ENCODE results near the gene EPPIN. TPM values are rescaled to one million over a fixed set of nuclear protein-coding genes. Genes with fewer than 3 reads are reported as not detected.
"Not testable (repeated sequence)": the region's sequence is repeated elsewhere in the genome, so short reads cannot be mapped to it uniquely, and the experiment has no call there.

The EPPIN gene
- total RNA-seq, 1 experiment from 2014 or later: not detected

- H3K4me3 ChIP-seq (ENCODE audit: low read depth in 2 of 2, low read length in 2 of 2); H3K4me1 ChIP-seq (ENCODE audit: control insufficient read depth, insufficient read depth, low read length); ATAC-seq; H3K27me3 ChIP-seq (ENCODE audit: control insufficient read depth, insufficient read depth, low read length); POLR2A ChIA-PET; CTCF ChIA-PET; intact Hi-C loops (cut with micrococcal nuclease; ENCODE audit: unreplicated experiment); H3K36me3 ChIP-seq (ENCODE audit: control insufficient read depth, insufficient read depth, low read length); in situ Hi-C loops (cut with HindIII; ENCODE audit: low pct_unique_long_range_greater_than_20kb, low sequenced_read_pairs); H3K9me3 ChIP-seq (ENCODE audit: control insufficient read depth, insufficient read depth, low read depth, low read length); H3K27ac ChIP-seq (ENCODE audit: low read length); BruUV-seq (replicated peaks); DNase-seq (ENCODE audit: low read depth, low spot score): not testable (repeated sequence)
These were observed 22.4 kb upstream of the EPPIN start for GRCh38 chr20:45569650-45570049.

GRCh38 chr20:45564760-45565276, 17.6 kb upstream of the EPPIN start:
- ATAC-seq (no peak), DNase-seq (ENCODE audit: low read depth, low spot score) (no peak)
- no peaks in the 10 kb centered on the region for H3K36me3 ChIP-seq (ENCODE audit: control insufficient read depth, insufficient read depth, low read length)
- no peaks in the 10 kb centered on the region for H3K4me1 ChIP-seq (ENCODE audit: control insufficient read depth, insufficient read depth, low read length)
- peaks cover 20% of the 10 kb centered on the region for H3K27me3 ChIP-seq (ENCODE audit: control insufficient read depth, insufficient read depth, low read length)
- no peak overlapping the region for H3K4me3 ChIP-seq (ENCODE audit: low read depth in 2 of 2, low read length in 2 of 2)
- TF ChIP-seq TCF7L2 (IDR thresholded peaks at IDR 0.05; ENCODE audit: low read depth, low read length) (no peak), POLR2AphosphoS5 (IDR thresholded peaks at IDR 0.05; ENCODE audit: low read depth, low read length) (no peak), SIN3A (IDR thresholded peaks at IDR 0.05; ENCODE audit: borderline replicate concordance, insufficient read depth, low read depth, low read length) (no peak), REST (IDR thresholded peaks at IDR 0.05; ENCODE audit: insufficient read depth in 1 of 2, low read depth in 2 of 2, low read length in 1 of 2) (no peak), CTCF (IDR thresholded peaks at IDR 0.05) (no peak)
- H3K27ac ChIP-seq (ENCODE audit: low read length): no peak overlapping the region
- intact Hi-C loops (cut with micrococcal nuclease; ENCODE audit: unreplicated experiment) (no loop called here), in situ Hi-C loops (cut with HindIII; ENCODE audit: low pct_unique_long_range_greater_than_20kb, low sequenced_read_pairs) (no loop called here)
- no TSS peak for BruUV-seq (replicated peaks)
- H3K9me3 ChIP-seq (ENCODE audit: control insufficient read depth, insufficient read depth, low read depth, low read length): no peaks in the 10 kb centered on the region
- ChIA-PET CTCF (no interaction called here), POLR2A (no interaction called here)

- no peaks in the 10 kb centered on the region for H3K4me1 ChIP-seq (ENCODE audit: control insufficient read depth, insufficient read depth, low read length)
- BruUV-seq (replicated peaks): no TSS peak
- no peaks in the 10 kb centered on the region for H3K9me3 ChIP-seq (ENCODE audit: control insufficient read depth, insufficient read depth, low read depth, low read length)
- POLR2A ChIA-PET: no interaction called here
- no peak overlapping the region for H3K27ac ChIP-seq (ENCODE audit: low read length)
- H3K4me3 ChIP-seq (ENCODE audit: low read depth in 2 of 2, low read length in 2 of 2): no peak overlapping the region
- no peak for ATAC-seq
- in situ Hi-C loops (cut with HindIII; ENCODE audit: low pct_unique_long_range_greater_than_20kb, low sequenced_read_pairs) (no loop called here), intact Hi-C loops (cut with micrococcal nuclease; ENCODE audit: unreplicated experiment) (no loop called here)
- no peaks in the 10 kb centered on the region for H3K36me3 ChIP-seq (ENCODE audit: control insufficient read depth, insufficient read depth, low read length)
- TF ChIP-seq POLR2AphosphoS5 (IDR thresholded peaks at IDR 0.05; ENCODE audit: low read depth, low read length) (no peak), CTCF (IDR thresholded peaks at IDR 0.05) (no peak), REST (IDR thresholded peaks at IDR 0.05; ENCODE audit: insufficient read depth in 1 of 2, low read depth in 2 of 2, low read length in 1 of 2) (no peak), TCF7L2 (IDR thresholded peaks at IDR 0.05; ENCODE audit: low read depth, low read length) (no peak), SIN3A (IDR thresholded peaks at IDR 0.05; ENCODE audit: borderline replicate concordance, insufficient read depth, low read depth, low read length) (no peak)
- DNase-seq (ENCODE audit: low read depth, low spot score): no peak
- H3K27me3 ChIP-seq (ENCODE audit: control insufficient read depth, insufficient read depth, low read length): peaks cover 5% of the 10 kb centered on the region
- CTCF ChIA-PET: no interaction called here
These were observed 8.0 kb upstream of the EPPIN start for GRCh38 chr20:45555198-45555597.

All from Panc1 (cell line).